K562 (cell line): ENCODE measurements around the gene ANKRD12. TPM values are rescaled to one million over a fixed set of nuclear protein-coding genes. Genes with fewer than 3 reads are reported as not detected.

Source experiments
- ATAC-seq: fragments of 200-7000 bp; cut with Tn5 transposase; 3 replicates; pipeline ENCODE4 v1.9.1; 2020; ENCODE audit warnings: moderate library complexity
- BruUV-seq: library from RNA; stranded (reverse); fragments of 400-500 nt; replicated peaks from 2 replicates; lab custom pipeline; 2021; lab: Mats Ljungman, UMichigan
- CTCF ChIA-PET: fragments of 300-600 bp; formaldehyde crosslinking; extraction: SDS; loops from one replicate; lab custom pipeline; 2021; ENCODE audit warnings: low intra/inter-chr PET ratio; lab: Yijun Ruan, JAX
- POLR2A ChIA-PET: fragments of 300-600, 350-650 bp; sonication (Branson Sonifier 250); formaldehyde crosslinking; extraction: SDS; loops from one replicate; lab custom pipeline; 2021; ENCODE audit warnings: antibody characterized with exemption, inconsistent platforms; lab: Yijun Ruan, JAX
- DNase-seq, 4 experiments: peaks; one replicate each; pipeline versions ENCODE4 v3.0.0 to v3.0.0-alpha.2; 2011 to 2018; ENCODE audit warnings: low spot score in 3 of 4, mixed read lengths in 3 of 4; ENCODE audit errors: extremely low read depth in 1 of 4
- FAIRE-seq: peaks from 2 replicates; lab custom pipeline; 2011; peaks lifted over from hg19 to GRCh38; lab: Jason Lieb, UNC
- H2AFZ ChIP-seq: 2 replicates; pipeline ENCODE4 v1.6.0; 2011; ENCODE audit warnings: low read depth, low read length, control low read depth, inconsistent platforms
- H3K27ac ChIP-seq: fragments of 200-600 bp; 3 replicates; pipeline ENCODE4 v1.8.0; 2011; ENCODE audit warnings: low read depth, mild to moderate bottlenecking, control low read depth, inconsistent platforms, low read length, moderate library complexity, mixed read lengths; ENCODE audit errors: extremely low read depth
- H3K27me3 ChIP-seq, 2 experiments: fragments of 300-600 bp in 1 of 2; 2 replicates in 1 of 2; 3 replicates in 1 of 2; pipeline versions ENCODE4 v1.6.0 to v1.8.0; 2011; ENCODE audit warnings: inconsistent platforms in 2 of 2, low read length in 2 of 2, mild to moderate bottlenecking in 1 of 2, mixed read lengths in 1 of 2, moderate library complexity in 1 of 2; ENCODE audit not compliant: control insufficient read depth in 2 of 2, insufficient read depth in 2 of 2
- H3K36me3 ChIP-seq: fragments of 300-600 bp; 3 replicates; pipeline ENCODE4 v1.8.0; 2011; ENCODE audit warnings: mild to moderate bottlenecking, low read length, inconsistent platforms; ENCODE audit not compliant: control insufficient read depth, insufficient read depth
- H3K4me1 ChIP-seq, 2 experiments: fragments of 200-600 bp in 1 of 2; replicated peaks in 1 of 2; 2 replicates in 1 of 2; 3 replicates in 1 of 2; pipeline versions ENCODE4 v1.5.1 to v1.8.0; 2011; ENCODE audit warnings: inconsistent platforms in 2 of 2, low read length in 2 of 2, mild to moderate bottlenecking in 1 of 2, mixed read lengths in 1 of 2, moderate library complexity in 1 of 2; ENCODE audit not compliant: control insufficient read depth in 2 of 2, insufficient read depth in 2 of 2
- H3K4me2 ChIP-seq: 2 replicates; pipeline ENCODE4 v1.6.1; 2011; ENCODE audit warnings: low read length, control low read depth, inconsistent platforms, mixed read lengths; ENCODE audit not compliant: insufficient read depth
- H3K4me3 ChIP-seq: fragments of 200-600 bp; sonication (generic), shearing (Covaris generic); 2 replicates; pipeline ENCODE4 v1.5.1; 2016; ENCODE audit warnings: control low read depth, inconsistent platforms
- H3K79me2 ChIP-seq: fragments of 200-600 bp; 3 replicates; pipeline ENCODE4 v1.8.0; 2011; ENCODE audit warnings: low read length, inconsistent platforms; ENCODE audit not compliant: control insufficient read depth, insufficient read depth
- H3K9ac ChIP-seq, 2 experiments: 2 replicates each; pipeline versions ENCODE4 v1.6.0 to v1.6.1; 2011; ENCODE audit warnings: low read depth in 2 of 2, low read length in 2 of 2, control low read depth in 1 of 2, inconsistent platforms in 1 of 2, mild to moderate bottlenecking in 1 of 2, mixed read lengths in 1 of 2; ENCODE audit not compliant: insufficient read depth in 1 of 2
- H3K9me1 ChIP-seq: one replicate; pipeline ENCODE4 v1.6.0; 2011; ENCODE audit warnings: inconsistent platforms, mild to moderate bottlenecking, low read length, moderate library complexity; ENCODE audit not compliant: control insufficient read depth, insufficient read depth
- H3K9me3 ChIP-seq: replicated peaks from 2 replicates; pipeline ENCODE4 v1.5.1; 2011; ENCODE audit warnings: low read depth, low read length, inconsistent platforms; ENCODE audit not compliant: control insufficient read depth, insufficient read depth
- H4K20me1 ChIP-seq: replicated peaks from 2 replicates; pipeline ENCODE4 v1.6.1; 2011; ENCODE audit warnings: low read length, inconsistent platforms, mixed read lengths; ENCODE audit not compliant: control insufficient read depth, insufficient read depth
- FOXA1 ChIP-seq: fragments of 450-650 bp; IDR thresholded peaks from 2 replicates; pipeline ENCODE4 v1.6.1; 2016; ENCODE audit warnings: mild to moderate bottlenecking, borderline replicate concordance
- GABPB1 ChIP-seq: sonication (generic); formaldehyde crosslinking; IDR thresholded peaks from 2 replicates; pipeline ENCODE4 v1.8.0; 2022; ENCODE audit warnings: mild to moderate bottlenecking, missing genetic modification reagents
- MCM2 ChIP-seq: fragments of 450-650 bp; IDR thresholded peaks from 2 replicates; pipeline ENCODE4 v1.6.1; 2017; ENCODE audit warnings: low read depth, mild to moderate bottlenecking
- MTA3 ChIP-seq: fragments of 450-650 bp; formaldehyde crosslinking; IDR thresholded peaks from 2 replicates; pipeline ENCODE4 v1.6.1; 2017; ENCODE audit warnings: mild to moderate bottlenecking, borderline replicate concordance
- MYC ChIP-seq, 2 experiments: fragments of 250-450 bp in 1 of 2; sonication (Bioruptor Pico) in 1 of 2; IDR thresholded peaks; 2 replicates each; pipeline versions ENCODE4 v1.5.1 to v1.6.1; 2012 to 2021; ENCODE audit warnings: low read depth in 2 of 2, borderline replicate concordance in 1 of 2, improper control_type of control experiment in 1 of 2, low read length in 1 of 2, mild to moderate bottlenecking in 1 of 2, moderate library complexity in 1 of 2
- NCOA2 ChIP-seq, 2 experiments: fragments of 450-650 bp; IDR thresholded peaks; 2 replicates each; pipeline ENCODE4 v1.6.1; 2018; ENCODE audit warnings: mild to moderate bottlenecking in 2 of 2, moderate library complexity in 1 of 2; ENCODE audit not compliant: partially characterized antibody in 2 of 2
- NFE2 ChIP-seq: IDR thresholded peaks from 2 replicates; pipeline ENCODE4 v1.6.1; 2014; ENCODE audit warnings: antibody characterized with exemption, low read depth
- NR3C1 ChIP-seq: sonication (generic); formaldehyde crosslinking; IDR thresholded peaks from 2 replicates; pipeline ENCODE4 v1.8.1; 2022; ENCODE audit warnings: missing genetic modification reagents
- POLR2AphosphoS2 ChIP-seq: IDR thresholded peaks from 2 replicates; pipeline ENCODE4 v1.6.1; 2012; ENCODE audit warnings: low read length, improper control_type of control experiment
- RFX1 ChIP-seq: fragments of 450-650 bp; IDR thresholded peaks from 2 replicates; pipeline ENCODE4 v1.6.1; 2016; ENCODE audit warnings: mild to moderate bottlenecking, moderate library complexity
- SETDB1 ChIP-seq: IDR thresholded peaks from one replicate; pipeline ENCODE4 v1.6.1; 2012; ENCODE audit warnings: low read length, control low read depth, inconsistent platforms
- TEAD4 ChIP-seq, 2 experiments: sonication (generic) in 1 of 2; formaldehyde crosslinking in 1 of 2; IDR thresholded peaks; 2 replicates each; pipeline versions ENCODE4 v1.6.1 to v1.8.0; 2012 to 2022; ENCODE audit warnings: borderline replicate concordance in 1 of 2, inconsistent platforms in 1 of 2, low read length in 1 of 2, mild to moderate bottlenecking in 1 of 2, missing genetic modification reagents in 1 of 2
- ZBTB2 ChIP-seq: fragments of 450-650 bp; IDR thresholded peaks from 2 replicates; pipeline ENCODE4 v1.6.1; 2016; ENCODE audit warnings: antibody characterized with exemption
- ZC3H4 ChIP-seq: sonication (generic); formaldehyde crosslinking; IDR thresholded peaks from 2 replicates; pipeline ENCODE4 v1.9.0; 2021; ENCODE audit warnings: missing genetic modification reagents, borderline replicate concordance
- ZNF133 ChIP-seq: fragments of 250-450 bp; sonication (Bioruptor Pico); IDR thresholded peaks from 2 replicates; pipeline ENCODE4 v1.4.0; 2020; ENCODE audit warnings: mild to moderate bottlenecking
- ZNF184 ChIP-seq: sonication (generic); formaldehyde crosslinking; IDR thresholded peaks from 2 replicates; pipeline ENCODE4 v1.5.0; 2020; ENCODE audit warnings: missing genetic modification reagents
- ZNF444 ChIP-seq: fragments of 250-450 bp; sonication (Bioruptor Pico); IDR thresholded peaks from 2 replicates; pipeline ENCODE4 v1.4.0; 2020; ENCODE audit warnings: mild to moderate bottlenecking, moderate library complexity
- ZNF75A ChIP-seq: fragments of 450-650 bp; formaldehyde crosslinking; IDR thresholded peaks from 2 replicates; pipeline ENCODE4 v1.4.0; 2020; ENCODE audit warnings: mild to moderate bottlenecking
- WGBS: fragments of 100-300 bp; shearing (Covaris generic); methylation state at CpG from one replicate; pipeline ENCODE4 v1.1.6; 2016; ENCODE audit warnings: low coverage, mixed read lengths; ENCODE audit not compliant: insufficient coverage; ENCODE audit errors: missing lambda C conversion rate; 5-methylcytosine and 5-hydroxymethylcytosine counted together
- in situ Hi-C: fragments of 300-500 bp; cut with MboI; formaldehyde crosslinking; loops from 4 replicates; pipeline ENCODE4 v1.15.0; 2018; ENCODE audit warnings: inconsistent platforms, mixed read lengths
- intact Hi-C: fragments of 100-400 bp; cut with micrococcal nuclease; formaldehyde crosslinking; loops from 2 replicates; pipeline ENCODE4 v1.14.2; 2022
- polyA plus RNA-seq, 8 experiments: library from polyadenylated mRNA; depleted of rRNA in 4 of 8; stranded (reverse) in 5 of 8; unstranded in 3 of 8; fragments of >200 nt; fragmentation: Nextera tagmentation in 2 of 8; fragmentation: Illumina TruSeq in 1 of 8; extraction: Ambion mirVana in 2 of 8; extraction: Trizol in 1 of 8; gene quantifications; 2 replicates each; pipeline versions ENCODE4 v1.2.1 to v1.2.3, GENCODE V29; 2011 to 2014; ENCODE audit warnings: inconsistent platforms in 1 of 8, missing spikeins in 1 of 8
- total RNA-seq, 7 experiments: library from RNA; depleted of rRNA in 6 of 7; stranded (reverse); fragments of >200 nt in 6 of 7; fragmentation: Illumina TruSeq in 2 of 7; extraction: Trizol in 2 of 7; gene quantifications; 2 replicates each; pipeline versions ENCODE4 v1.2.1 to v1.2.3, GENCODE V29; 2011 to 2021; ENCODE audit warnings: low replicate concordance in 1 of 7

The ANKRD12 gene
- total and polyA plus RNA-seq, 9 of the 15 experiments (the other 6 are each of a cell fraction or from before 2014, with no cell fraction given), result 6.6 to 28.2 (median 16.0) TPM

DNA sequence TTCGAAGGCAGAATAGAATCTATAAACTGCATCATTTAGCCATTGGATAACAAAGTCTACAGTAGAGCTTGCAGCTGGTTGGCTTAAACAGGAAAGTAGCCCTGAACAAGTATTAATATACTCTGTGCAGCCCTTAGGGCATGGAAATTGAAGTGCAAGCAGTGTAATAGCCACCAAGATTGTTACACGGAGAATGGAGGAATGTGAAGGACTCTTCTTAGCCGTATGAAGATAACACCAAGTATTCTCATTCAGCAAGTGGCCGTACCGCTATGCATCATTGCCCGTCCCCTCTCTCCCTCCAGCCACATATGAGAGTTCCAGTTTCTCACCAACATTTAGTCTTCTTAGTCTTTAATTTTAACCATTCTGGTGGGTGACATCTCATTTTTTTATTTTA is 40.5 kb downstream of the ANKRD12 start:
- Histone ChIP-seq H3K27ac (no peak overlapping the region), H3K27me3 (no peaks in the 10 kb centered on the region)
- no peak for TF ChIP-seq FOXA1
- no peak for TF ChIP-seq ZNF75A (CRISPR knock-in tag)
- TF ChIP-seq, all 486 proteins: peak for 0
- no peaks in the 10 kb centered on the region for H4K20me1 ChIP-seq
- intact Hi-C loops (no loop called here), in situ Hi-C loops (no loop called here)
- 81% methylated on average over 6 of the region's 6 CpGs for WGBS
- ATAC-seq (no peak), FAIRE-seq (no peak), DNase-seq (no peak)
- BruUV-seq, result no TSS peak
- no peaks in the 10 kb centered on the region for H3K9me3 ChIP-seq
- H3K9ac ChIP-seq, result no peak overlapping the region
- peaks cover 87% of the 10 kb centered on the region for H3K79me2 ChIP-seq
- H3K4me2 ChIP-seq, result no peak overlapping the region
- no peak overlapping the region for H3K4me3 ChIP-seq
- peaks cover 6 to 8% of the 10 kb centered on the region in 2 experiments; a peak in 3 of 5 replicates for H3K4me1 ChIP-seq
- H2AFZ ChIP-seq, result no peak overlapping the region
- CTCF ChIA-PET, result no interaction called here
- POLR2A ChIA-PET, result no interaction called here
- H3K9me1 ChIP-seq, result no peaks in the 10 kb centered on the region
- no peaks in the 10 kb centered on the region for H3K36me3 ChIP-seq

GRCh38 chr18:9177466-9177865 is 40.9 kb downstream of the ANKRD12 start:
- no peak overlapping the region for H3K27ac ChIP-seq
- no peaks in the 10 kb centered on the region for H3K27me3 ChIP-seq
- ChIA-PET CTCF (no interaction called here), POLR2A (no interaction called here)
- ATAC-seq (no peak), FAIRE-seq (no peak), DNase-seq (no peak)
- H2AFZ ChIP-seq, result no peak overlapping the region
- H3K9me1 ChIP-seq, result no peaks in the 10 kb centered on the region
- no peak overlapping the region for H3K4me3 ChIP-seq
- no TSS peak for BruUV-seq
- no peak overlapping the region for H3K4me2 ChIP-seq
- H4K20me1 ChIP-seq, result no peaks in the 10 kb centered on the region
- H3K79me2 ChIP-seq, result peaks cover 87% of the 10 kb centered on the region
- H3K36me3 ChIP-seq, result peaks cover 4% of the 10 kb centered on the region; the same call in 1 of the 3 replicates
- H3K9me3 ChIP-seq, result no peaks in the 10 kb centered on the region
- in situ Hi-C loops, result no loop called here
- peaks cover 4 to 6% of the 10 kb centered on the region in 2 experiments; a peak in 3 of 5 replicates for H3K4me1 ChIP-seq
- intact Hi-C loops, result no loop called here
- no peak overlapping the region for H3K9ac ChIP-seq
- 87% methylated on average over 4 of the region's 4 CpGs for WGBS
- no peak for TF ChIP-seq MYC (IDR thresholded peaks at IDR 0.05; ENCODE audit: low read depth, low read length)
- TF ChIP-seq MYC (CRISPR knock-in tag; IDR thresholded peaks at IDR 0.05; ENCODE audit: borderline replicate concordance, low read depth), result no peak
- TF ChIP-seq ZNF184, result no peak
- TF ChIP-seq MCM2, result no peak
- TF ChIP-seq ZNF133 (CRISPR knock-in tag), result no peak
- TF ChIP-seq POLR2AphosphoS2, result no peak
- TF ChIP-seq GABPB1 (CRISPR knock-in tag), result no peak
- TF ChIP-seq RFX1, result no peak
- TF ChIP-seq SETDB1, result no peak
- TF ChIP-seq ZBTB2, result no peak
- TF ChIP-seq NCOA2 (IDR thresholded peaks at IDR 0.05; ENCODE audit: partially characterized antibody in 2 of 2), result no peak
- TF ChIP-seq NR3C1 (CRISPR knock-in tag), result no peak
- TF ChIP-seq TEAD4 (IDR thresholded peaks at IDR 0.05; ENCODE audit: low read length), result no peak
- no peak for TF ChIP-seq TEAD4 (CRISPR knock-in tag; IDR thresholded peaks at IDR 0.05; ENCODE audit: borderline replicate concordance)
- no peak for TF ChIP-seq ZC3H4 (CRISPR knock-in tag)
- no peak for TF ChIP-seq MTA3
- no peak for TF ChIP-seq NFE2
- no peak for TF ChIP-seq ZNF444 (CRISPR knock-in tag)
